Measurements from ENCODE around the gene SMARCC1. TPM values are rescaled to one million over a fixed set of nuclear protein-coding genes. Genes with fewer than 3 reads are reported as not detected.

The SMARCC1 gene
- total and polyA plus RNA-seq, 2 of the 4 experiments (the other 2 are of a cell fraction): 18.6 to 39.6 TPM

DNA sequence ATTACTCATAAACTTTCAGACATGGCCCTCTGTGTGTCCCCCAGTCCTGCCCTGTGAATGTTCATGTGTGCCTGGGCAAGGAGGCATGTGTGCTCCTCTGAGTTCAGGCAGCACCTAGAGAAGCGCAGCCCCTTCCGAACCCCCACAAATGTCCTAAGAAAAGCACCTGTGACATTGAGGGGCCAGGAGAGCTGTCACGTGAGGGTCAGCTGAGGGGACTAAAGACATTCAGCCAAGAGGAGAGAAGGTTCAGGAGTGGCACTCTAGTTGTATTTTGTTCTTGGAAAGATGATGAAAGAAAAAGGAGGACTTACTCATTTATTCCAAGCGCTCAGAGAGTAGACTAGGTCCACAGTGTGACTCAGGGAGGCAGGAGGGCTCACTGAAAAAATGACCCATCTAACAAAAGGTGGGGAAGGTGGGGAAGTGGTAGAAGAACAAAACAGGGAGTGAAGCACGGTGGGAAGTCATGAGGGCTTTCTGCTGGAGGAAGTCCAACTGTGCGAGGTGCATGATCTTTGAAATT is 240.0 kb downstream of the SMARCC1 start:
- CTCF ChIA-PET: no interaction called here
- Histone ChIP-seq H4K91ac (ENCODE audit: insufficient read depth, low read depth, low read length) (no peak overlapping the region), H4K8ac (ENCODE audit: low read depth in 2 of 2, low read length in 2 of 2) (no peak overlapping the region), H3K4me3 (ENCODE audit: insufficient read depth, low read depth, low read length) (no peak overlapping the region), H3K79me1 (ENCODE audit: low read depth in 1 of 2, low read length in 2 of 2) (no peaks in the 10 kb centered on the region), H2BK5ac (ENCODE audit: low read depth, low read length, poor library complexity, severe bottlenecking) (no peak overlapping the region), H2AFZ (replicated peaks; ENCODE audit: low read length, poor library complexity) (no peak overlapping the region), H3K14ac (replicated peaks; ENCODE audit: low read depth, low read length) (no peak overlapping the region), H3K4me2 (ENCODE audit: low read depth, low read length) (no peak overlapping the region), H3K9me1 (ENCODE audit: insufficient read depth, low read length) (0 out of 2 replicates have a peak, but pooled peaks cover 3% of the 10 kb centered on the region), H3K18ac (ENCODE audit: low read depth, low read length) (no peak overlapping the region), H3K4ac (ENCODE audit: low read depth, low read length) (no peak overlapping the region), H2BK20ac (ENCODE audit: low read depth, low read length) (no peak overlapping the region), H3K23ac (ENCODE audit: low read depth, low read length) (no peak overlapping the region), H2AK9ac (replicated peaks; ENCODE audit: low read depth, low read length, poor library complexity) (no peak overlapping the region), H4K20me1 (ENCODE audit: insufficient read depth, low read length) (no peaks in the 10 kb centered on the region), H3K9me3 (ENCODE audit: control insufficient read depth, insufficient read depth, low read length) (no peaks in the 10 kb centered on the region), H3K56ac (ENCODE audit: extremely low read depth, insufficient read depth, low read length) (no peak overlapping the region), H3K4me1 (ENCODE audit: control insufficient read depth, insufficient read depth, low read length) (no peaks in the 10 kb centered on the region), H3K36me3 (ENCODE audit: control insufficient read depth, insufficient read depth, low read length) (no peaks in the 10 kb centered on the region), H3K27ac (ENCODE audit: insufficient read depth, low read length) (no peak overlapping the region), H2BK120ac (ENCODE audit: low read depth, low read length) (no peak overlapping the region), H3K9ac (ENCODE audit: low read depth, low read length) (no peak overlapping the region), H2AK5ac (ENCODE audit: low read depth, low read length) (no peak overlapping the region), H4K5ac (ENCODE audit: low read depth, low read length) (no peak overlapping the region), H2BK15ac (ENCODE audit: low read depth, low read length) (no peak overlapping the region), H3K27me3 (ENCODE audit: control insufficient read depth, insufficient read depth, low read length) (peaks cover 9% of the 10 kb centered on the region)
- no TSS peak for BruUV-seq (replicated peaks)
- dilution Hi-C loops (cut with HindIII; ENCODE audit: low sequenced_read_pairs, unreplicated experiment): no loop called here
- POLR2A ChIA-PET (ENCODE audit: unreplicated experiment): no interaction called here
- WGBS, 2 experiments (ENCODE audit: extremely low coverage in 2 of 2, insufficient read length in 1 of 2): 100% methylated on average over 2 of the region's 6 CpGs; no CpG with 5 or more reads in 1 of the 2 experiments
- ATAC-seq (ENCODE audit: low read depth) (no peak), DNase-seq (no peak)
- in situ Hi-C loops (cut with MboI; ENCODE audit: low sequenced_read_pairs): no loop called here
- no peak for TF ChIP-seq MAFK (IDR thresholded peaks at IDR 0.05; ENCODE audit: low read depth, low read length)
- TF ChIP-seq POLR2A (IDR thresholded peaks at IDR 0.05; ENCODE audit: low read depth, low read length): no peak
- no peak for TF ChIP-seq CHD1 (IDR thresholded peaks at IDR 0.05; ENCODE audit: low read depth, low read length)
- TF ChIP-seq RAD21 (IDR thresholded peaks at IDR 0.05; ENCODE audit: low read length): no peak
- no peak for TF ChIP-seq SMC3 (IDR thresholded peaks at IDR 0.05; ENCODE audit: low read depth, low read length)
- no peak for TF ChIP-seq MAZ (IDR thresholded peaks at IDR 0.05; ENCODE audit: borderline replicate concordance, low read depth, low read length)
- intact Hi-C loops (cut with micrococcal nuclease): no loop called here
